K562 (cell line): ENCODE measurements around the gene CCDC13. TPM values are rescaled to one million over a fixed set of nuclear protein-coding genes. Genes with fewer than 3 reads are reported as not detected.

Experiments
- ARHGAP35 ChIP-seq: fragments of 450-650 bp; IDR thresholded peaks from 2 replicates; pipeline ENCODE4 v1.6.1; 2018; ENCODE audit not compliant: partially characterized antibody
- ARID2 ChIP-seq: fragments of 450-650 bp; IDR thresholded peaks from 2 replicates; pipeline ENCODE4 v1.6.1; 2017; ENCODE audit warnings: antibody characterized with exemption, mild to moderate bottlenecking
- ETS1 ChIP-seq: conservative IDR thresholded peaks from 2 replicates; pipeline ENCODE4 v1.6.1; 2011; ENCODE audit warnings: low read depth, mild to moderate bottlenecking, low read length; ENCODE audit not compliant: control insufficient read depth
- KLF10 ChIP-seq: fragments of 250-450 bp; sonication (Bioruptor Pico); IDR thresholded peaks from 2 replicates; pipeline ENCODE4 v1.6.1; 2021; ENCODE audit warnings: matching md5 sums
- MAZ ChIP-seq, 2 experiments: fragments of 450-650 bp in 1 of 2; sonication (generic) in 1 of 2; formaldehyde crosslinking; IDR thresholded peaks in 1 of 2; conservative IDR thresholded peaks in 1 of 2; 2 replicates each; pipeline versions ENCODE4 v1.4.0 to v1.5.0; 2020; ENCODE audit warnings: mild to moderate bottlenecking in 1 of 2, missing genetic modification reagents in 1 of 2
- NEUROD1 ChIP-seq: fragments of 150-350 bp; IDR thresholded peaks from 2 replicates; pipeline ENCODE4 v1.6.1; 2014; ENCODE audit warnings: borderline replicate concordance, low read length, low read depth; ENCODE audit not compliant: partially characterized antibody
- NR2C1 ChIP-seq, 2 experiments: fragments of 450-650 bp; IDR thresholded peaks; 2 replicates each; pipeline ENCODE4 v1.6.1; 2017; ENCODE audit warnings: mild to moderate bottlenecking in 2 of 2, antibody characterized with exemption in 1 of 2, inconsistent platforms in 1 of 2, missing compliant biosample characterization in 1 of 2, missing genetic modification characterization in 1 of 2
- PHF21A ChIP-seq: fragments of 450-650 bp; IDR thresholded peaks from 2 replicates; pipeline ENCODE4 v1.6.1; 2017; ENCODE audit warnings: low read depth, borderline replicate concordance
- PRMT5 ChIP-seq: sonication (generic); formaldehyde crosslinking; IDR thresholded peaks from 2 replicates; pipeline ENCODE4 v1.5.0; 2020; ENCODE audit warnings: missing genetic modification reagents
- RCOR1 ChIP-seq, 2 experiments: IDR thresholded peaks; 2 replicates each; pipeline ENCODE4 v1.6.1; 2012; ENCODE audit warnings: low read depth in 2 of 2, low read length in 2 of 2, borderline replicate concordance in 1 of 2, improper control_type of control experiment in 1 of 2
- RERE ChIP-seq: sonication (generic); formaldehyde crosslinking; IDR thresholded peaks from 2 replicates; pipeline ENCODE4 v1.8.0; 2023; ENCODE audit warnings: missing genetic modification reagents, mild to moderate bottlenecking, borderline replicate concordance
- STAT6 ChIP-seq: sonication (generic); formaldehyde crosslinking; IDR thresholded peaks from 2 replicates; pipeline ENCODE4 v1.8.1; 2023; ENCODE audit warnings: mild to moderate bottlenecking, missing genetic modification reagents
- TAF15 ChIP-seq: fragments of 200-400 bp; formaldehyde crosslinking; IDR thresholded peaks from 2 replicates; pipeline ENCODE4 v1.6.1; 2017; ENCODE audit warnings: mild to moderate bottlenecking, low read depth, low read length, moderate library complexity
- ZNF395 ChIP-seq: fragments of 200-800 bp; sonication (Bioruptor generic); IDR thresholded peaks from 2 replicates; pipeline ENCODE4 v1.6.1; 2017; ENCODE audit warnings: missing genetic modification characterization, missing compliant biosample characterization
- ZNF764 ChIP-seq: fragments of 250-450 bp; sonication (Bioruptor Pico); IDR thresholded peaks from 2 replicates; pipeline ENCODE4 v1.4.0; 2020; ENCODE audit warnings: low read depth, mild to moderate bottlenecking, moderate library complexity
- polyA plus RNA-seq, 8 experiments: library from polyadenylated mRNA; depleted of rRNA in 4 of 8; stranded (reverse) in 5 of 8; unstranded in 3 of 8; fragments of >200 nt; fragmentation: Nextera tagmentation in 2 of 8; fragmentation: Illumina TruSeq in 1 of 8; extraction: Ambion mirVana in 2 of 8; extraction: Trizol in 1 of 8; gene quantifications; 2 replicates each; pipeline versions ENCODE4 v1.2.1 to v1.2.3, GENCODE V29; 2011 to 2014; ENCODE audit warnings: inconsistent platforms in 1 of 8, missing spikeins in 1 of 8
- total RNA-seq, 7 experiments: library from RNA; depleted of rRNA in 6 of 7; stranded (reverse); fragments of >200 nt in 6 of 7; fragmentation: Illumina TruSeq in 2 of 7; extraction: Trizol in 2 of 7; gene quantifications; 2 replicates each; pipeline versions ENCODE4 v1.2.1 to v1.2.3, GENCODE V29; 2011 to 2021; ENCODE audit warnings: low replicate concordance in 1 of 7

The CCDC13 gene
- total and polyA plus RNA-seq, 9 of the 15 experiments (the other 6 are each of a cell fraction or from before 2014, with no cell fraction given) = 0.20 to 0.70 (median 0.48) TPM; not detected in 2

GRCh38 chr3:42804106-42804830 is 31.2 kb upstream of the CCDC13 start, which contains the start of gene HIGD1A (continued):
- TF ChIP-seq ZNF395 (CRISPR knock-in tag) = peak; percentile 81
- TF ChIP-seq PRMT5 (CRISPR knock-in tag) = no peak
- TF ChIP-seq NEUROD1 = peak; percentile 14
- TF ChIP-seq RCOR1 (IDR thresholded peaks at IDR 0.05; ENCODE audit: borderline replicate concordance in 1 of 2, low read depth in 2 of 2, low read length in 2 of 2) = peak in 1 of 2 experiments; percentile 8; a peak in 2 of 4 replicates
- TF ChIP-seq RERE (CRISPR knock-in tag) = 0 out of 2 replicates have a peak, but pooled peaks have one; percentile 79
- TF ChIP-seq TAF15 = no peak
- TF ChIP-seq MAZ (CRISPR knock-in tag; conservative IDR thresholded peaks at IDR 0.05 in 1 of 2, IDR thresholded peaks at IDR 0.05 in 1 of 2) = peak; percentile 70 to 80
- peak; percentile 47; the same call in 1 of the 2 replicates for TF ChIP-seq ZNF764
- TF ChIP-seq ARID2 = peak; percentile 60; the same call in 1 of the 2 replicates
- TF ChIP-seq ARHGAP35 = peak; percentile 13
- TF ChIP-seq NR2C1 (IDR thresholded peaks at IDR 0.05) = peak; percentile 48; the same call in 1 of the 2 replicates
- TF ChIP-seq NR2C1 (tag; IDR thresholded peaks at IDR 0.05) = no peak
- TF ChIP-seq KLF10 = no peak
- TF ChIP-seq STAT6 (CRISPR knock-in tag) = 0 out of 2 replicates have a peak, but pooled peaks have one; percentile 5
- TF ChIP-seq ETS1 = peak; percentile 44
- TF ChIP-seq PHF21A = 0 out of 2 replicates have a peak, but pooled peaks have one; percentile 12
